ENCODE data around the gene FBXL19. TPM values are rescaled to one million over a fixed set of nuclear protein-coding genes. Genes with fewer than 3 reads are reported as not detected.

Gene FBXL19
- total and polyA plus RNA-seq, 2 of the 13 experiments (the other 11 are each of a cell fraction or from before 2014, with no cell fraction given), result 6.0 to 13.7 TPM

DNA sequence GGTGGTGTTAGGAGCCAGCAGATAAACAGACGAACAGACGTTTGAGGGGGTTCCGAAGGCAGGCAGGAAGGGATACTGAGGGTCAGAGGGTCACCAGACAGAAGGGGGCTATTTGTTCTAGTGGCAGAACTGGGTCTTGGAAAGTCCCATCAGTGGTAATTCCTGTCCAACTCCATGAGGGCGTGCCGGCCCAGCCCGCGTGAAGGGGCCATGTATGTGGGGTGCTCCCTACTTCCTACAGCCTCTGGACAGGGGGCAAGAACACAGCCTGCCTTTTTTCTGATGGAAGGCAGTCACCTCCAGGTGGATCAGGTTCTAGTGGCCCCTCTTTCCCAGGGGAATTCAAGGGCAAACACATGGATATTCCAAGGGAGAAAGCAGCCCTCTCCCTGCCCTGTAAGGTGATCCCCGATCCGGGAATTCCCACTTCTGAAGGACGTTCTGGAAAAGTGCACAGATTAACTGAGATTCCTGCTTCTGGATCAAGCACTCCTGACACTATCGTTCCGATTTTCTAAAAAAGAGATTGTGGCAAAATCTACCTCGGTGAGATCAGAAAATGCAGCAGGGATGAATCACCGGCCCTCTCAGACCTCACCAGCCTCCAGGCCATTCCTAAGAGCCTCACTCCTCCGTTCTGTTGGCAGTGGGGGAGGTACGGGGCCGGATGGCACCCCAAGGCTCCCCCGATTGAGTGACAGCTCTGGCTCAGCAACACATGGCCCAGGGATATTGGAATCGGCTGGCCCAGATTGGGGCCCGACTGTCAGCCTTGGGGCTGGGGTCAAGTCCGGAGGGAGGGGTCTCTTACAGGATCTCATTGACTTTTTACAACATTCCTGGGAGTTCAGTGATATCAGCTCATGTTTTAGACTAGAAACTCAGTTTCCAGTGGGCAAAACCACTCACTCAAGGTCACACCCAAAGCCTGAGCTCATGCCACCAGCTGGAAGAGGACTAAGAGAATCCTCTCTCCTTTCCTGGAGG is 74.6 kb downstream of the FBXL19 start:
- peak overlapping the region; percentile 88 for H3K27ac ChIP-seq (ENCODE audit: extremely low read length, insufficient read depth, low read length)
- H3K36me3 ChIP-seq (replicated peaks in 1 of 2; ENCODE audit: control insufficient read depth in 1 of 2, insufficient read depth in 2 of 2, low read length in 2 of 2), result no peaks in the 10 kb centered on the region
- TSS peak; percentile 82 for BruUV-seq (replicated peaks)
- no peaks in the 10 kb centered on the region for H3K9me3 ChIP-seq (ENCODE audit: low read length)
- H2AFZ ChIP-seq (ENCODE audit: low read length), result peak overlapping the region; percentile 8
- peak overlapping the region; percentile 74 for H3K9ac ChIP-seq (ENCODE audit: insufficient read depth, low read depth, low read length)
- H4K20me1 ChIP-seq (ENCODE audit: insufficient read depth, low read length), result no peaks in the 10 kb centered on the region
- H3K4me1 ChIP-seq (ENCODE audit: insufficient read depth, low read length), result peaks cover 91% of the 10 kb centered on the region
- no peak for FAIRE-seq
- WGBS (ENCODE audit: low lambda C conversion rate), result 3% methylated on average over 13 of the region's 21 CpGs
- intact Hi-C loops (cut with micrococcal nuclease; ENCODE audit: unreplicated experiment), result loop anchor here (1.0 to 5.0 kb wide), 5 partner anchors 19 to 211 kb away; partner anchors contain the start of genes ZNF629, ZNF646 and ZNF668
- H3K4me3 ChIP-seq (replicated peaks in 1 of 3; ENCODE audit: insufficient read depth in 1 of 3, low read depth in 2 of 3, low read length in 3 of 3), result peak overlapping the region; percentile 84 to 89 (median 84)
- CTCF ChIA-PET (ENCODE audit: low intra/inter-chr PET ratio, low total read pairs), result no interaction called here
- POLR2A ChIA-PET, result interaction anchor here (0.6 to 5.9 kb wide), 36 partner anchors 8 to 703 kb away, joined by 3 to 81 read pairs (median 5); partner anchors contain the start of genes ARMC5, FUS, HSD3B7 and KAT8
- H3K79me2 ChIP-seq (ENCODE audit: insufficient read depth, low read length), result no peaks in the 10 kb centered on the region
- in situ Hi-C loops (cut with HindIII; ENCODE audit: extremely low pct_ligation_motif_present, low pct_unique_long_range_greater_than_20kb), result loop anchor here (10.0 to 25.0 kb wide), 2 partner anchors 714 to 877 kb away; partner anchors contain the start of gene ZNF267
- peak; percentile 12 for ATAC-seq
- H3K27me3 ChIP-seq (ENCODE audit: control insufficient read depth in 1 of 2, insufficient read depth in 2 of 2, low read length in 2 of 2), result no peaks in the 10 kb centered on the region; a peak in 1 of 5 replicates
- peak; percentile 49 for DNase-seq (ENCODE audit: low spot score)
- peak overlapping the region; percentile 97 for H3K4me2 ChIP-seq (ENCODE audit: low read depth, low read length)
- TF ChIP-seq NFYC (CRISPR knock-in tag; IDR thresholded peaks at IDR 0.05), result no peak
- peak; percentile 74 for TF ChIP-seq MEIS2 (CRISPR knock-in tag; IDR thresholded peaks at IDR 0.05)
- TF ChIP-seq ZNF615 (CRISPR knock-in tag; IDR thresholded peaks at IDR 0.05; ENCODE audit: borderline replicate concordance), result no peak; the same call in 1 of the 2 replicates
- TF ChIP-seq, protein P1, sequence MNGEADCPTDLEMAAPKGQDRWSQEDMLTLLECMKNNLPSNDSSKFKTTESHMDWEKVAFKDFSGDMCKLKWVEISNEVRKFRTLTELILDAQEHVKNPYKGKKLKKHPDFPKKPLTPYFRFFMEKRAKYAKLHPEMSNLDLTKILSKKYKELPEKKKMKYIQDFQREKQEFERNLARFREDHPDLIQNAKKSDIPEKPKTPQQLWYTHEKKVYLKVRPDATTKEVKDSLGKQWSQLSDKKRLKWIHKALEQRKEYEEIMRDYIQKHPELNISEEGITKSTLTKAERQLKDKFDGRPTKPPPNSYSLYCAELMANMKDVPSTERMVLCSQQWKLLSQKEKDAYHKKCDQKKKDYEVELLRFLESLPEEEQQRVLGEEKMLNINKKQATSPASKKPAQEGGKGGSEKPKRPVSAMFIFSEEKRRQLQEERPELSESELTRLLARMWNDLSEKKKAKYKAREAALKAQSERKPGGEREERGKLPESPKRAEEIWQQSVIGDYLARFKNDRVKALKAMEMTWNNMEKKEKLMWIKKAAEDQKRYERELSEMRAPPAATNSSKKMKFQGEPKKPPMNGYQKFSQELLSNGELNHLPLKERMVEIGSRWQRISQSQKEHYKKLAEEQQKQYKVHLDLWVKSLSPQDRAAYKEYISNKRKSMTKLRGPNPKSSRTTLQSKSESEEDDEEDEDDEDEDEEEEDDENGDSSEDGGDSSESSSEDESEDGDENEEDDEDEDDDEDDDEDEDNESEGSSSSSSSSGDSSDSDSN (CRISPR knock-in tag; IDR thresholded peaks at IDR 0.05), result peak; percentile 18; the same call in 1 of the 2 replicates
- TF ChIP-seq ZNF776 (CRISPR knock-in tag; IDR thresholded peaks at IDR 0.05), result no peak
- TF ChIP-seq, protein P2, sequence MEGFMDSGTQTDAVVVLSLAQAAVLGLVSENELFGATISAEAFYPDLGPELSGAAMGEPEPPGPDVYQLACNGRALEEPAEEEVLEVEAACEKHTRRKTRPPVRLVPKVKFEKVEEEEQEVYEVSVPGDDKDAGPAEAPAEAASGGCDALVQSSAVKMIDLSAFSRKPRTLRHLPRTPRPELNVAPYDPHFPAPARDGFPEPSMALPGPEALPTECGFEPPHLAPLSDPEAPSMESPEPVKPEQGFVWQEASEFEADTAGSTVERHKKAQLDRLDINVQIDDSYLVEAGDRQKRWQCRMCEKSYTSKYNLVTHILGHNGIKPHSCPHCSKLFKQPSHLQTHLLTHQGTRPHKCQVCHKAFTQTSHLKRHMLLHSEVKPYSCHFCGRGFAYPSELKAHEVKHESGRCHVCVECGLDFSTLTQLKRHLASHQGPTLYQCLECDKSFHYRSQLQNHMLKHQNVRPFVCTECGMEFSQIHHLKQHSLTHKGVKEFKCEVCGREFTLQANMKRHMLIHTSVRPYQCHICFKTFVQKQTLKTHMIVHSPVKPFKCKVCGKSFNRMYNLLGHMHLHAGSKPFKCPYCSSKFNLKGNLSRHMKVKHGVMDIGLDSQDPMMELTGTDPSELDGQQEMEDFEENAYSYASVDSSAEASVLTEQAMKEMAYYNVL (CRISPR knock-in tag; IDR thresholded peaks at IDR 0.05; ENCODE audit: borderline replicate concordance), result peak; percentile 36; the same call in 1 of the 2 replicates
- TF ChIP-seq ZBTB38 (CRISPR knock-in tag; IDR thresholded peaks at IDR 0.05), result no peak; the same call in 1 of the 2 replicates
- no peak for TF ChIP-seq HES4 (CRISPR knock-in tag; IDR thresholded peaks at IDR 0.05; ENCODE audit: borderline replicate concordance)
- no peak; the same call in 1 of the 2 replicates for TF ChIP-seq ZBTB42 (CRISPR knock-in tag; IDR thresholded peaks at IDR 0.05)
- no peak for TF ChIP-seq ZNF337 (CRISPR knock-in tag; IDR thresholded peaks at IDR 0.05; ENCODE audit: borderline replicate concordance, low read depth)
- TF ChIP-seq FOXK2 (IDR thresholded peaks at IDR 0.05), result no peak
- TF ChIP-seq, protein P3, sequence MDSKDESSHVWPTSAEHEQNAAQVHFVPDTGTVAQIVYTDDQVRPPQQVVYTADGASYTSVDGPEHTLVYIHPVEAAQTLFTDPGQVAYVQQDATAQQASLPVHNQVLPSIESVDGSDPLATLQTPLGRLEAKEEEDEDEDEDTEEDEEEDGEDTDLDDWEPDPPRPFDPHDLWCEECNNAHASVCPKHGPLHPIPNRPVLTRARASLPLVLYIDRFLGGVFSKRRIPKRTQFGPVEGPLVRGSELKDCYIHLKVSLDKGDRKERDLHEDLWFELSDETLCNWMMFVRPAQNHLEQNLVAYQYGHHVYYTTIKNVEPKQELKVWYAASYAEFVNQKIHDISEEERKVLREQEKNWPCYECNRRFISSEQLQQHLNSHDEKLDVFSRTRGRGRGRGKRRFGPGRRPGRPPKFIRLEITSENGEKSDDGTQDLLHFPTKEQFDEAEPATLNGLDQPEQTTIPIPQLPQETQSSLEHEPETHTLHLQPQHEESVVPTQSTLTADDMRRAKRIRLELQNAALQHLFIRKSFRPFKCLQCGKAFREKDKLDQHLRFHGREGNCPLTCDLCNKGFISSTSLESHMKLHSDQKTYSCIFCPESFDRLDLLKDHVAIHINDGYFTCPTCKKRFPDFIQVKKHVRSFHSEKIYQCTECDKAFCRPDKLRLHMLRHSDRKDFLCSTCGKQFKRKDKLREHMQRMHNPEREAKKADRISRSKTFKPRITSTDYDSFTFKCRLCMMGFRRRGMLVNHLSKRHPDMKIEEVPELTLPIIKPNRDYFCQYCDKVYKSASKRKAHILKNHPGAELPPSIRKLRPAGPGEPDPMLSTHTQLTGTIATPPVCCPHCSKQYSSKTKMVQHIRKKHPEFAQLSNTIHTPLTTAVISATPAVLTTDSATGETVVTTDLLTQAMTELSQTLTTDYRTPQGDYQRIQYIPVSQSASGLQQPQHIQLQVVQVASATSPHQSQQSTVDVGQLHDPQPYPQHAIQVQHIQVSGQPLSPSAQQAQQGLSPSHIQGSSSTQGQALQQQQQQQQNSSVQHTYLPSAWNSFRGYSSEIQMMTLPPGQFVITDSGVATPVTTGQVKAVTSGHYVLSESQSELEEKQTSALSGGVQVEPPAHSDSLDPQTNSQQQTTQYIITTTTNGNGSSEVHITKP (CRISPR knock-in tag; IDR thresholded peaks at IDR 0.05; ENCODE audit: low read depth), result peak; percentile 7; the same call in 1 of the 2 replicates

Measured in HepG2 (cell line).